ENCODE results near the gene PGAP2. TPM values are rescaled to one million over a fixed set of nuclear protein-coding genes. Genes with fewer than 3 reads are reported as not detected.
"Not testable (repeated sequence)": the region's sequence is repeated elsewhere in the genome, so short reads cannot be mapped to it uniquely, and the experiment has no call there.

Gene PGAP2
- total and polyA plus RNA-seq, 2 of the 13 experiments (the other 11 are each of a cell fraction or from before 2014, with no cell fraction given), result 21.5 to 47.8 TPM

DNA sequence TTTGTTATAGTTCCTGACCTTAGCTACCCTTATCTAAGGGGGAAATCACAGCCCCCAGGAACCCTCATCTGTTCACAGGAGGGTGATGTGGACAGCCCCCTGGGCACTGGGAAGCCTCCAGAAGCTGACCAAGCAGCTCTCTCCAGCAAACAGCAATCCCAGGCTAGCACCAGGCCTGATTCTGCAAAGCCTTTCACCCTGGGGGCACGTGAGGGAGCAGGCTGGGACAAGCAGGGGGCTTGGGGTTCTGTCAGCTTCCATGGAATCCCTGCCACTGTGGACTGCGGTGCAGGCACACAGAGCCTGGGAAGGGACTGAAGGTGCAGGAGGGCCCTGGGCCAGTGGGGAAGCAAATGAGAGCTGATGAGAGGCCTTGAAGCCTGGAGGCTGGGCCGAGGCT is 2.1 kb downstream of the PGAP2 start (continued):
- TF ChIP-seq, protein P1, sequence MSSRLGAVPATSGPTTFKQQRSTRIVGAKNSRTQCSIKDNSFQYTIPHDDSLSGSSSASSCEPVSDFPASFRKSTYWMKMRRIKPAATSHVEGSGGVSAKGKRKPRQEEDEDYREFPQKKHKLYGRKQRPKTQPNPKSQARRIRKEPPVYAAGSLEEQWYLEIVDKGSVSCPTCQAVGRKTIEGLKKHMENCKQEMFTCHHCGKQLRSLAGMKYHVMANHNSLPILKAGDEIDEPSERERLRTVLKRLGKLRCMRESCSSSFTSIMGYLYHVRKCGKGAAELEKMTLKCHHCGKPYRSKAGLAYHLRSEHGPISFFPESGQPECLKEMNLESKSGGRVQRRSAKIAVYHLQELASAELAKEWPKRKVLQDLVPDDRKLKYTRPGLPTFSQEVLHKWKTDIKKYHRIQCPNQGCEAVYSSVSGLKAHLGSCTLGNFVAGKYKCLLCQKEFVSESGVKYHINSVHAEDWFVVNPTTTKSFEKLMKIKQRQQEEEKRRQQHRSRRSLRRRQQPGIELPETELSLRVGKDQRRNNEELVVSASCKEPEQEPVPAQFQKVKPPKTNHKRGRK (CRISPR knock-in tag; IDR thresholded peaks at IDR 0.05), result no peak
- TF ChIP-seq, protein P2, sequence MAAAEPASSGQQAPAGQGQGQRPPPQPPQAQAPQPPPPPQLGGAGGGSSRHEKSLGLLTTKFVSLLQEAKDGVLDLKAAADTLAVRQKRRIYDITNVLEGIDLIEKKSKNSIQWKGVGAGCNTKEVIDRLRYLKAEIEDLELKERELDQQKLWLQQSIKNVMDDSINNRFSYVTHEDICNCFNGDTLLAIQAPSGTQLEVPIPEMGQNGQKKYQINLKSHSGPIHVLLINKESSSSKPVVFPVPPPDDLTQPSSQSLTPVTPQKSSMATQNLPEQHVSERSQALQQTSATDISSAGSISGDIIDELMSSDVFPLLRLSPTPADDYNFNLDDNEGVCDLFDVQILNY (CRISPR knock-in tag; conservative IDR thresholded peaks at IDR 0.05), result no peak

DNA sequence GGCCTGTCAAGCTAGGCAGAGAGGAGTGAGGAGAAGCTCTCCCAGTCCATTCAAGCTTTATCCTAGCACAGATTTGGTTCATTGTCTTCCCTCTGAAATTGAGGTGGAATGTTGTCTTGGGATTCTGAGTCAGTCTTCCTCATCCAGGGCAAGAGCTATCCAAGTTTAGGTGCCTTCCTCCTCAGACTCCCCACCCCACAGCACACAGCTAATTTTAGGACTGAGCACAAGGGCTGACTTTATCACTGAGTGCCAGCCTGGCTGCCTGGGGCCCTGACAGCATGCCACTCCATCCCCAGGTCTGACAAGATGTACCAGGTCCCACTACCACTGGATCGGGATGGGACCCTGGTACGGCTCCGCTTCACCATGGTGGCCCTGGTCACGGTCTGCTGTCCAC is 2.6 kb downstream of the PGAP2 start:
- DNase-seq (ENCODE audit: low spot score), result no peak
- no peak overlapping the region for H3K4me2 ChIP-seq (ENCODE audit: low read depth, low read length)
- H4K20me1 ChIP-seq (ENCODE audit: insufficient read depth, low read length), result no peaks in the 10 kb centered on the region
- ChIA-PET POLR2A (no interaction called here), CTCF (ENCODE audit: low intra/inter-chr PET ratio, low total read pairs) (no interaction called here)
- H3K4me3 ChIP-seq (replicated peaks in 1 of 3; ENCODE audit: insufficient read depth in 1 of 3, low read depth in 2 of 3, low read length in 3 of 3), result no peak overlapping the region
- WGBS (ENCODE audit: low lambda C conversion rate), result 96% methylated on average over 3 of the region's 4 CpGs
- intact Hi-C loops (cut with micrococcal nuclease; ENCODE audit: unreplicated experiment) (no loop called here), in situ Hi-C loops (cut with HindIII; ENCODE audit: extremely low pct_ligation_motif_present, low pct_unique_long_range_greater_than_20kb) (no loop called here)
- ATAC-seq, result no peak
- FAIRE-seq, result no peak
- H3K9ac ChIP-seq (ENCODE audit: insufficient read depth, low read depth, low read length), result no peak overlapping the region
- H2AFZ ChIP-seq (ENCODE audit: low read length), result no peak overlapping the region
- BruUV-seq (replicated peaks), result no TSS peak
- no peak overlapping the region for H3K27ac ChIP-seq (ENCODE audit: extremely low read length, insufficient read depth, low read length)
- no peaks in the 10 kb centered on the region for H3K9me3 ChIP-seq (ENCODE audit: low read length)
- TF ChIP-seq ZNF569 (CRISPR knock-in tag; IDR thresholded peaks at IDR 0.05; ENCODE audit: borderline replicate concordance), result no peak
- TF ChIP-seq, protein P3, sequence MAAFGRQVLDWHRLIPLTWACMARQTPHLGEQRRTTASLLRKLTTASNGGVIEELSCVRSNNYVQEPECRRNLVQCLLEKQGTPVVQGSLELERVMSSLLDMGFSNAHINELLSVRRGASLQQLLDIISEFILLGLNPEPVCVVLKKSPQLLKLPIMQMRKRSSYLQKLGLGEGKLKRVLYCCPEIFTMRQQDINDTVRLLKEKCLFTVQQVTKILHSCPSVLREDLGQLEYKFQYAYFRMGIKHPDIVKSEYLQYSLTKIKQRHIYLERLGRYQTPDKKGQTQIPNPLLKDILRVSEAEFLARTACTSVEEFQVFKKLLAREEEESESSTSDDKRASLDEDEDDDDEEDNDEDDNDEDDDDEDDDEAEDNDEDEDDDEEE (CRISPR knock-in tag; IDR thresholded peaks at IDR 0.05), result no peak
- no peak for TF ChIP-seq NFE2L2 (IDR thresholded peaks at IDR 0.05; ENCODE audit: low read length)
- TF ChIP-seq NPAS2 (CRISPR knock-in tag; IDR thresholded peaks at IDR 0.05; ENCODE audit: borderline replicate concordance), result no peak
- TF ChIP-seq AKAP8 (CRISPR knock-in tag; IDR thresholded peaks at IDR 0.05), result no peak
- TF ChIP-seq, protein P4, sequence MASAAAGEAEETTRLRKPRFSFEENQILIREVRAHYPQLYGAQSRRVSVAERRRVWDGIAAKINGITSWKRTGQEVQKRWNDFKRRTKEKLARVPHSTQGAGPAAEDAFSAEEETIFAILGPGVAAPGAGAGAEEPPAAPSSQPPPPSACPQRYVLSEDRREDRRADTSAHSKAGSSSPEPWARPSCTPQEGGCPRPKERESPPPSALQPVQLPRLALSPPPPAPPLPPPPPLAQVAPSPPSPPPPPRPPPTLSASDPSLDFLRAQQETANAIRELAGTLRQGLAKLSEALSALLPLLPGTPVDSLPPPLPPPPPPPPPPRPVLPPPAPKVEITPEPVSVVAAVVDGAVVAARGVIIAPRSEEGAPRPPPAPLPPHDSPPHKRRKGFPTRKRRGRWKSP (CRISPR knock-in tag; IDR thresholded peaks at IDR 0.05), result no peak
- TF ChIP-seq HOXA9 (CRISPR knock-in tag; IDR thresholded peaks at IDR 0.05; ENCODE audit: borderline replicate concordance), result no peak
- TF ChIP-seq SP140L (CRISPR knock-in tag; IDR thresholded peaks at IDR 0.05; ENCODE audit: borderline replicate concordance), result no peak
- H3K79me2 ChIP-seq (ENCODE audit: insufficient read depth, low read length), result no peaks in the 10 kb centered on the region
- no peaks in the 10 kb centered on the region; a peak in 1 of 5 replicates for H3K27me3 ChIP-seq (ENCODE audit: control insufficient read depth in 1 of 2, insufficient read depth in 2 of 2, low read length in 2 of 2)
- peaks cover 0 to 3% of the 10 kb centered on the region in 2 experiments; a peak in 2 of 5 replicates for H3K36me3 ChIP-seq (replicated peaks in 1 of 2; ENCODE audit: control insufficient read depth in 1 of 2, insufficient read depth in 2 of 2, low read length in 2 of 2)
- peaks cover 19% of the 10 kb centered on the region for H3K4me1 ChIP-seq (ENCODE audit: insufficient read depth, low read length)

DNA sequence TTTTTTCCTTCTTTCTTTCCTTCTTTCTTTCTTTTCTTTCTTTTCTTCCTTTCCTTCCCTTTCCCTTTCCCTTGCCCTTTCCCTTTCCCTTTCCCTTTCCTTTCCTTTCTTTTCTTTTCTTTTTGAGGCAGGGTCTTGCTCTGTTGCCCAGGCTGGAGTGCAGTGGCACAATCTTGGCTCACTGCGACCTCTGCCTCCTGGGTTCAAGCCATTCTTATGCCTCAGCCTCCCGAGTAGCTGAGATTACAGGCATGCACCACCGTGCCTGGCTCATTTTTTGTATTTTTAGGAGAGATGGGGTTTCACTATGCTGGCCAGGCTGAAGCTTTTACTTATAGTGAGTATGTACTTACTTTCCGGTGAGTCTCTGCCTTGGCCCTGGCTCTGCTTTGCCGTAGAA is 6.5 kb downstream of the PGAP2 start:
- WGBS (ENCODE audit: low lambda C conversion rate), result 95% methylated on average over 5 of the region's 5 CpGs
- H3K9ac ChIP-seq (ENCODE audit: insufficient read depth, low read depth, low read length); H3K36me3 ChIP-seq (replicated peaks in 1 of 2; ENCODE audit: control insufficient read depth in 1 of 2, insufficient read depth in 2 of 2, low read length in 2 of 2); in situ Hi-C loops (cut with HindIII; ENCODE audit: extremely low pct_ligation_motif_present, low pct_unique_long_range_greater_than_20kb); H3K4me1 ChIP-seq (ENCODE audit: insufficient read depth, low read length); H3K4me2 ChIP-seq (ENCODE audit: low read depth, low read length); CTCF ChIA-PET (ENCODE audit: low intra/inter-chr PET ratio, low total read pairs); H3K4me3 ChIP-seq (replicated peaks in 1 of 3; ENCODE audit: insufficient read depth in 1 of 3, low read depth in 2 of 3, low read length in 3 of 3); ATAC-seq; H3K79me2 ChIP-seq (ENCODE audit: insufficient read depth, low read length); H2AFZ ChIP-seq (ENCODE audit: low read length); H3K9me3 ChIP-seq (ENCODE audit: low read length); FAIRE-seq; H3K27ac ChIP-seq (ENCODE audit: extremely low read length, insufficient read depth, low read length); intact Hi-C loops (cut with micrococcal nuclease; ENCODE audit: unreplicated experiment); DNase-seq (ENCODE audit: low spot score); H4K20me1 ChIP-seq (ENCODE audit: insufficient read depth, low read length); H3K27me3 ChIP-seq (ENCODE audit: control insufficient read depth in 1 of 2, insufficient read depth in 2 of 2, low read length in 2 of 2); BruUV-seq (replicated peaks): not testable (repeated sequence)
- POLR2A ChIA-PET, result interaction anchor here (0.5 kb wide), 1 partner anchor 12 kb away, joined by 3 read pairs; no protein-coding TSS in a partner anchor

All from HepG2 (cell line).